Breast epithelium (tissue), 4 donors: ENCODE data around the gene NRXN2. TPM values are rescaled to one million over a fixed set of nuclear protein-coding genes. Genes with fewer than 3 reads are reported as not detected.

Experiments
- DNase-seq, 2 donors: peaks; one replicate each; pipeline ENCODE4 v3.0.0-alpha.2; 2019; ENCODE audit warnings: low spot score in 2 of 2
- H3K27ac ChIP-seq, 2 donors: fragments of 200-600 bp; sonication (generic) in 1 of 2; one replicate each; pipeline ENCODE4 v1.5.1; 2016 to 2019; ENCODE audit warnings: mild to moderate bottlenecking in 1 of 2
- H3K27me3 ChIP-seq, 2 donors: fragments of 200-600 bp; sonication (generic) in 1 of 2; one replicate each; pipeline versions ENCODE4 v1.5.1 to v1.6.0; 2017 to 2019; ENCODE audit warnings: control low read depth in 1 of 2, mild to moderate bottlenecking in 1 of 2
- H3K36me3 ChIP-seq: fragments of 200-600 bp; one replicate; pipeline ENCODE4 v1.5.1; 2019
- H3K4me1 ChIP-seq, 2 donors: fragments of 200-600 bp; sonication (generic); one replicate each; pipeline ENCODE4 v1.5.1; 2016 to 2019; ENCODE audit warnings: control low read depth in 1 of 2
- H3K4me3 ChIP-seq, 3 donors: fragments of 200-600 bp; sonication (generic); 1 replicate in 2 of 3; 2 replicates in 1 of 3; pipeline ENCODE4 v1.5.1; 2016 to 2019; ENCODE audit warnings: mild to moderate bottlenecking in 3 of 3, moderate library complexity in 2 of 3
- H3K9me3 ChIP-seq, 2 donors: fragments of 200-600 bp; sonication (generic) in 1 of 2; one replicate each; pipeline ENCODE4 v1.5.1; 2016 to 2019; ENCODE audit warnings: control low read depth in 1 of 2
- CTCF ChIP-seq, 3 donors: fragments of 450-650 bp; IDR thresholded peaks; one replicate each; pipeline ENCODE4 v1.5.1; 2016 to 2017; ENCODE audit warnings: antibody characterized with exemption in 3 of 3, mild to moderate bottlenecking in 3 of 3, moderate library complexity in 3 of 3
- POLR2A ChIP-seq: fragments of 450-650 bp; IDR thresholded peaks from one replicate; pipeline ENCODE4 v1.6.1; 2016; ENCODE audit warnings: antibody characterized with exemption, mild to moderate bottlenecking, moderate library complexity
- POLR2AphosphoS5 ChIP-seq, 3 donors: sonication (generic); formaldehyde crosslinking; IDR thresholded peaks; one replicate each; pipeline ENCODE4 v1.6.1; 2017; ENCODE audit warnings: antibody characterized with exemption in 3 of 3
- intact Hi-C: fragments of 100-400 bp; cut with DNase I; formaldehyde crosslinking; loops from one replicate; pipeline ENCODE4 v1.15.1; 2023; ENCODE audit warnings: low total_unique reads
- total RNA-seq, 3 donors: library from RNA; depleted of rRNA; stranded (reverse); fragments of >200 nt; gene quantifications; one replicate each; pipeline ENCODE4 v1.1.0, GENCODE V29; 2016

Gene NRXN2
- total RNA-seq, 3 donors from 2014 or later, result 1.8 to 4.3 (median 3.5) TPM

GRCh38 chr11:64762277-64762673 is 39.3 kb upstream of the NRXN2 start:
- intact Hi-C loops, result no loop called here
- H3K27me3 ChIP-seq, result no peaks in the 10 kb centered on the region
- H3K4me1 ChIP-seq, result peaks cover 6 to 14% of the 10 kb centered on the region in 2 donors
- no peak overlapping the region for H3K4me3 ChIP-seq
- peak overlapping the region; percentile 61 to 71 for H3K27ac ChIP-seq
- H3K9me3 ChIP-seq, result no peaks in the 10 kb centered on the region
- peaks cover 19% of the 10 kb centered on the region for H3K36me3 ChIP-seq
- TF ChIP-seq POLR2AphosphoS5 (IDR thresholded peaks at IDR 0.05) (no peak), POLR2A (no peak), CTCF (IDR thresholded peaks at IDR 0.05) (no peak)
- DNase-seq, result no peak

GRCh38 chr11:64760759-64761420 is 37.9 kb upstream of the NRXN2 start:
- Histone ChIP-seq H3K27me3 (no peaks in the 10 kb centered on the region), H3K27ac (peak overlapping the region in 1 of 2 donors; percentile 69), H3K4me1 (peaks cover 6 to 14% of the 10 kb centered on the region in 2 donors), H3K9me3 (no peaks in the 10 kb centered on the region), H3K36me3 (peaks cover 9% of the 10 kb centered on the region), H3K4me3 (no peak overlapping the region)
- DNase-seq, result peak in 1 of 2 donors; percentile 9
- intact Hi-C loops, result no loop called here
- TF ChIP-seq CTCF (IDR thresholded peaks at IDR 0.05) (no peak), POLR2AphosphoS5 (IDR thresholded peaks at IDR 0.05) (no peak), POLR2A (no peak)

- H3K36me3 ChIP-seq, result peaks cover under 1% of the 10 kb centered on the region
- intact Hi-C loops, result no loop called here
- TF ChIP-seq POLR2AphosphoS5 (IDR thresholded peaks at IDR 0.05), result peak in 1 of 3 donors; percentile 24
- TF ChIP-seq POLR2A, result no peak
- H3K27me3 ChIP-seq, result no peaks in the 10 kb centered on the region
- H3K27ac ChIP-seq, result peak within 1 kb of the TSS in 1 of 2 donors; percentile 69
- H3K4me3 ChIP-seq, result peak within 1 kb of the TSS in 2 of 3 donors; percentile 21 to 35
- H3K4me1 ChIP-seq, result peaks cover 6 to 14% of the 10 kb centered on the region in 2 donors
- no peaks in the 10 kb centered on the region for H3K9me3 ChIP-seq
- DNase-seq, result peak in 1 of 2 donors; percentile 51
Observed at GRCh38 chr11:64759722-64760719, 37.0 kb upstream of the NRXN2 start, which contains the start of gene PYGM. Gene PYGM (minus strand): TSS chr11:64759974. CDS start chr11:64759898, 76 bp downstream.

GRCh38 chr11:64759131-64759721 is 36.2 kb upstream of the NRXN2 start:
- intact Hi-C loops, result no loop called here
- Histone ChIP-seq H3K9me3 (no peaks in the 10 kb centered on the region), H3K4me1 (peaks cover 6 to 14% of the 10 kb centered on the region in 2 donors), H3K27me3 (no peaks in the 10 kb centered on the region), H3K36me3 (no peaks in the 10 kb centered on the region), H3K27ac (peak overlapping the region in 1 of 2 donors; percentile 69), H3K4me3 (peak overlapping the region in 2 of 3 donors; percentile 21 to 35)
- DNase-seq, result peak in 1 of 2 donors; percentile 49
- TF ChIP-seq CTCF (IDR thresholded peaks at IDR 0.05), result no peak
- TF ChIP-seq POLR2A, result no peak
- no peak for TF ChIP-seq POLR2AphosphoS5 (IDR thresholded peaks at IDR 0.05)

- intact Hi-C loops, result no loop called here
- peaks cover 2 to 9% of the 10 kb centered on the region in 2 donors for H3K4me1 ChIP-seq
- no peak overlapping the region for H3K27ac ChIP-seq
- no peak overlapping the region for H3K4me3 ChIP-seq
- peak in 1 of 2 donors; percentile 34 for DNase-seq
- H3K36me3 ChIP-seq, result no peaks in the 10 kb centered on the region
- no peaks in the 10 kb centered on the region for H3K9me3 ChIP-seq
- TF ChIP-seq POLR2A (no peak), POLR2AphosphoS5 (IDR thresholded peaks at IDR 0.05) (no peak)
- no peaks in the 10 kb centered on the region for H3K27me3 ChIP-seq
Observed at GRCh38 chr11:64758330-64759079, 35.5 kb upstream of the NRXN2 start.
